Cardiac fibroblast (primary cell): Measurements from ENCODE around the gene PADI3.
"Not testable (repeated sequence)": the region's sequence is repeated elsewhere in the genome, so short reads cannot be mapped to it uniquely, and the experiment has no call there.

Source experiments
- DNase-seq, 2 donors: peaks; one replicate each; pipeline versions ENCODE4 v3.0.0 to v3.0.0-alpha.2; 2010; ENCODE audit warnings: low read depth in 2 of 2
- H3K4me3 ChIP-seq, 2 donors: replicated peaks in 1 of 2; 1 replicate in 1 of 2; 2 replicates in 1 of 2; pipeline ENCODE4 v1.5.1; 2011; ENCODE audit warnings: low read depth in 2 of 2, low read length in 2 of 2, mild to moderate bottlenecking in 2 of 2, moderate library complexity in 1 of 2
- TF ChIP-seq, protein P1 (sequence below): IDR thresholded peaks from one replicate; pipeline ENCODE4 v1.5.1; 2011; ENCODE audit warnings: low read depth, mild to moderate bottlenecking, low read length, inconsistent platforms

Gene PADI3

GRCh38 chr1:17319561-17320350, 70.9 kb downstream of the PADI3 start:
- TF ChIP-seq, protein P1, sequence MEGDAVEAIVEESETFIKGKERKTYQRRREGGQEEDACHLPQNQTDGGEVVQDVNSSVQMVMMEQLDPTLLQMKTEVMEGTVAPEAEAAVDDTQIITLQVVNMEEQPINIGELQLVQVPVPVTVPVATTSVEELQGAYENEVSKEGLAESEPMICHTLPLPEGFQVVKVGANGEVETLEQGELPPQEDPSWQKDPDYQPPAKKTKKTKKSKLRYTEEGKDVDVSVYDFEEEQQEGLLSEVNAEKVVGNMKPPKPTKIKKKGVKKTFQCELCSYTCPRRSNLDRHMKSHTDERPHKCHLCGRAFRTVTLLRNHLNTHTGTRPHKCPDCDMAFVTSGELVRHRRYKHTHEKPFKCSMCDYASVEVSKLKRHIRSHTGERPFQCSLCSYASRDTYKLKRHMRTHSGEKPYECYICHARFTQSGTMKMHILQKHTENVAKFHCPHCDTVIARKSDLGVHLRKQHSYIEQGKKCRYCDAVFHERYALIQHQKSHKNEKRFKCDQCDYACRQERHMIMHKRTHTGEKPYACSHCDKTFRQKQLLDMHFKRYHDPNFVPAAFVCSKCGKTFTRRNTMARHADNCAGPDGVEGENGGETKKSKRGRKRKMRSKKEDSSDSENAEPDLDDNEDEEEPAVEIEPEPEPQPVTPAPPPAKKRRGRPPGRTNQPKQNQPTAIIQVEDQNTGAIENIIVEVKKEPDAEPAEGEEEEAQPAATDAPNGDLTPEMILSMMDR = no peak
- H3K4me3 ChIP-seq = no peak overlapping the region
- DNase-seq = no peak

DNA sequence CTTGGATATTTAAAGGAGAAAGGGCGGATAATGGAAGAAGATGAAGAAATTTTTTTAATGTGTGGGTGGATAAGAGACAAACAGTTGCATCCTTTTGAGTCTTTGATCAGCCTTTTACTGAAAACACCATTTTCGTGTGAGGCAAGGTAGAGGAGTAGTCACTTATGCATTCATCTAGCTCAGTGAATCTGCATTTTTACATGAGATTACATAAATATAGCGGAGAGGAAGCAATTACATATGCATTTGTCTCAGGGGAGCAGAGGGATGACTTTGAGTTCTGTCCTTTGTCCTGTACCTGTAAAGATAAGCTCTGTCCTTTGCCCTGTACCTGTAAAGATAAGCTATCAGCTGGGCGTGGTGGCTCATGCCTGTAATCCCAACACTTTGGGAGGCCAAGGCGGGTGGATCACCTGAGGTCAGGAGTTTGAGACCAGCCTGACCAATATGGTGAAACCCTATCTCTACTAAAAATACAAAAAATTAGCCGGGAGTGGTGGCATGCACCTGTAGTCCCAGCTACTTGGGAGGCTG, 73.0 kb downstream of the PADI3 start:
- not testable (repeated sequence) for H3K4me3 ChIP-seq, DNase-seq

DNA sequence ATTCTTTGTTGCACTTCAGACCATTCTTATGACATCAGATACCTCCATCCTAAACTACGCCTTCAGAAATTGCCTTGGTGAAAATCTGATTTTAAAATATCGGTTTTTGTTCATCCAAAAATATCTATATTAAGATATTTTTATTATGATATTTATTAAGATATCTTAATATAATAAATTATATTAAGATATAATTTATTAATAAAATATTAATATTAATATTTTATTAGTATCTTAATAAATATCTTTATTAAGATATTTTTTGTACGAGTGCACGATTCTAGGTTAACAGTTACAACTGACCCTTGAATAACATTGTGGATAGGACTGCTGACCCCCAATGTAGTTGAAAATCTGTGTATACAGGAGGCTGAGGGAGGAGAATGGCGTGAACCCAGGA, 80.0 kb downstream of the PADI3 start:
- TF ChIP-seq, protein P1 = no peak
- DNase-seq = no peak
- no peak overlapping the region for H3K4me3 ChIP-seq

DNA sequence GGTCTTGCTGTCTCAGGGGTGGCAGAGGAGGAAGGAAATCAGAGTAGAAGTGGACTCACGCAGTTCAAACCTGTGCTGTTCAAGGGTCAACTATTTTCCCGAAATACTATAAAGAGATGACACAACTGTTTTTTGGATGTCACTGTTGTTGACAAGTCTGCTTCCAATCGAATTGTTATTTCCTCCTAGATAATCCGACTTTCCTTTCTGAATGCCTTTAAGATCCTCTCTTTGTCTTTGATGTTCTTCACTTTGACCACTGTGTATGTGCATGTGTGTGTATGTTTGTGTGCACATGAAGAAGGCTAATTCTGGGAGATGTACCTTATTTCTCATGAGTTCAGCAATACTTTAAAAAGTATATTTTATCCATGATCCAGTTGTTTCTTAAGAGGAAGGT, 80.7 kb downstream of the PADI3 start:
- no peak for DNase-seq
- TF ChIP-seq, protein P1 = no peak
- H3K4me3 ChIP-seq = no peak overlapping the region

GRCh38 chr1:17330856-17331255, 82.0 kb downstream of the PADI3 start:
- H3K4me3 ChIP-seq = no peak overlapping the region
- TF ChIP-seq, protein P1 = no peak
- no peak for DNase-seq

- no peak overlapping the region for H3K4me3 ChIP-seq
- TF ChIP-seq, protein P1 = no peak
- no peak for DNase-seq
Measured at GRCh38 chr1:17333081-17333480, 84.2 kb downstream of the PADI3 start.
